ENCODE data around the gene ZWINT. TPM values are rescaled to one million over a fixed set of nuclear protein-coding genes. Genes with fewer than 3 reads are reported as not detected.

ZWINT gene
- total and polyA plus RNA-seq, 2 of the 8 experiments (the other 6 are each of a cell fraction or from before 2014, with no cell fraction given) = 52.1 to 71.2 TPM

DNA sequence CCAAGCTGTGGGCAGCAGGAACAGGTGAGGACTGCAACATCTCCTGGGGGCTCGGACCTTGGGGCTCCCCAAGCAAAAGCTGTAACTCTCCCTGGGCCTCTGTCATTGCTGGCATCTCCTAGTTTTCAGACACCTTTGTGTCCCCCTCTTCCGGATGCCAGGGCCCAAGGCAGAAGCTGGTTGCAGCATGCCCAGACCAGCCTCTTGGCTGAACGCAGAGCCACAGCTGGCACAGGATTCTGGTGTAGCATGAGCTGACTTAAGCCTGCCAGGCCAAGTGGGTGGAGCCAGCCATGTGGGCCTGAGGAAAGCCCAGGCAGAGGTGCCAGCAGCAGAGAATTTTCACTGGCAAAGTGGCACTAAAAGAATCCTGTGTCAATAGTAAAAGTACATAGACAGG, 43.5 kb downstream of the ZWINT start (continued):
- TF ChIP-seq EP300 (IDR thresholded peaks at IDR 0.05; ENCODE audit: borderline replicate concordance in 1 of 2, low read depth in 2 of 2, low read length in 2 of 2) = no peak

DNA sequence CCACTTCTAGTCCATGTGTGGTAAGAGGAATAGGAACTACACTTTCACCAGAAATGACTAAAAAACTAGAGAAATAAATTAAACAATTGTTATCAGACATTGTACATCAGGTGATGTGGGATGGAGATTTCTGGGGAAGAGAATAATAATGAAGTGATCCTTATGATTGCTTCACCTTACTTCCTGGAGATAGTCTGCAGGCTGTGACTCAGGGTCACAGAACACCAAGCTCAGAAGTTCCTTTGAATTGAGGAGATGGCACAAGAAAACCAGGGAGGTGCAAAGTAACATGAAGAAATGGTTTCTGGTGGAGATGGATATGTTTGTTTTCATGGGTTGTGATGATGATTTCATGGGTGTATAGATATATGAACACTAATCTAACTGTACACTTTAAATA, 44.5 kb downstream of the ZWINT start:
- Histone ChIP-seq H3K79me2 (ENCODE audit: control insufficient read depth in 1 of 2, insufficient read depth in 2 of 2, low read length in 2 of 2) (no peaks in the 10 kb centered on the region), H4K5ac (ENCODE audit: insufficient read length, low read depth, low read length) (no peak overlapping the region), H2AK5ac (ENCODE audit: low read depth, low read length) (no peak overlapping the region), H4K91ac (replicated peaks; ENCODE audit: insufficient read length, low read length) (no peak overlapping the region), H3K4me3 (ENCODE audit: extremely low read depth in 1 of 4, insufficient read depth in 2 of 4, low read depth in 3 of 4, low read length in 4 of 4) (no peak overlapping the region), H2BK12ac (ENCODE audit: low read depth, low read length) (no peak overlapping the region), H3K4me1 (replicated peaks in 1 of 4; ENCODE audit: control insufficient read depth in 3 of 4, insufficient read depth in 4 of 4, low read length in 3 of 4) (no peaks in the 10 kb centered on the region), H3K23ac (ENCODE audit: insufficient read length) (no peak overlapping the region), H3K56ac (replicated peaks; ENCODE audit: insufficient read length, low read depth, low read length) (no peak overlapping the region), H2BK5ac (ENCODE audit: low read depth, low read length) (no peak overlapping the region), H3K4me2 (ENCODE audit: insufficient read depth in 1 of 2, low read depth in 2 of 2, low read length in 2 of 2) (no peak overlapping the region), H2BK15ac (ENCODE audit: low read length) (no peak overlapping the region), H3K4ac (replicated peaks; ENCODE audit: insufficient read length, low read depth, low read length) (no peak overlapping the region), H3K14ac (ENCODE audit: insufficient read length) (no peak overlapping the region), H3K18ac (ENCODE audit: extremely low read depth, low read length) (no peak overlapping the region), H2BK20ac (ENCODE audit: low read length) (no peak overlapping the region), H3K9me3 (ENCODE audit: insufficient read depth in 2 of 2, low read depth in 1 of 2, low read length in 1 of 2) (no peaks in the 10 kb centered on the region), H4K8ac (ENCODE audit: extremely low read depth, insufficient read depth, low read length) (no peak overlapping the region), H3K36me3 (ENCODE audit: control insufficient read depth in 2 of 4, insufficient read depth in 4 of 4, low read length in 3 of 4) (no peaks in the 10 kb centered on the region), H3K27ac (ENCODE audit: low read depth, low read length) (no peak overlapping the region), H3K23me2 (ENCODE audit: low read depth, low read length) (no peaks in the 10 kb centered on the region), H3K9ac (replicated peaks in 1 of 4; ENCODE audit: extremely low read depth in 1 of 4, low read depth in 3 of 4, low read length in 3 of 4) (no peak overlapping the region), H3K79me1 (ENCODE audit: low read depth, low read length) (no peaks in the 10 kb centered on the region), H4K20me1 (replicated peaks in 1 of 2; ENCODE audit: control insufficient read depth in 1 of 2, insufficient read depth in 2 of 2, low read length in 2 of 2) (no peaks in the 10 kb centered on the region), H2AFZ (ENCODE audit: low read length) (no peak overlapping the region), H3K27me3 (replicated peaks in 1 of 4; ENCODE audit: control insufficient read depth in 3 of 4, extremely low read depth in 1 of 4, insufficient read depth in 3 of 4, low read length in 3 of 4) (no peaks in the 10 kb centered on the region), H2BK120ac (replicated peaks; ENCODE audit: low read depth, low read length) (no peak overlapping the region)
- ChIA-PET POLR2A (ENCODE audit: partially characterized antibody) (no interaction called here), CTCF (ENCODE audit: partially characterized antibody) (interaction anchor here (0.6 to 0.8 kb wide), 2 partner anchors 21 to 796 kb away, joined by 3 to 4 read pairs; no protein-coding TSS in a partner anchor)
- FAIRE-seq (no peak), DNase-seq (ENCODE audit: low read depth in 1 of 2, low spot score in 2 of 2) (no peak)
- TF ChIP-seq BRCA1 (IDR thresholded peaks at IDR 0.05; ENCODE audit: low read depth, low read length) = no peak
- TF ChIP-seq SIN3A (conservative IDR thresholded peaks at IDR 0.05 in 1 of 2, IDR thresholded peaks at IDR 0.05 in 1 of 2; ENCODE audit: low read depth in 1 of 2, low read length in 2 of 2) = no peak
- TF ChIP-seq KDM1A (IDR thresholded peaks at IDR 0.05; ENCODE audit: borderline replicate concordance, low read length) = no peak
- no peak for TF ChIP-seq CEBPB (IDR thresholded peaks at IDR 0.05; ENCODE audit: low read depth, low read length)
- no peak for TF ChIP-seq JUND (IDR thresholded peaks at IDR 0.05; ENCODE audit: low read length)
- no peak for TF ChIP-seq TEAD4 (IDR thresholded peaks at IDR 0.05; ENCODE audit: low read depth, low read length)
- TF ChIP-seq, protein P1, sequence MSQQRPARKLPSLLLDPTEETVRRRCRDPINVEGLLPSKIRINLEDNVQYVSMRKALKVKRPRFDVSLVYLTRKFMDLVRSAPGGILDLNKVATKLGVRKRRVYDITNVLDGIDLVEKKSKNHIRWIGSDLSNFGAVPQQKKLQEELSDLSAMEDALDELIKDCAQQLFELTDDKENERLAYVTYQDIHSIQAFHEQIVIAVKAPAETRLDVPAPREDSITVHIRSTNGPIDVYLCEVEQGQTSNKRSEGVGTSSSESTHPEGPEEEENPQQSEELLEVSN (IDR thresholded peaks at IDR 0.05) = no peak
- TF ChIP-seq KDM4A (IDR thresholded peaks at IDR 0.05; ENCODE audit: low read depth, low read length, severe bottlenecking) = no peak
- TF ChIP-seq SRF (IDR thresholded peaks at IDR 0.05; ENCODE audit: low read depth, low read length) = no peak
- no peak for TF ChIP-seq CHD2 (IDR thresholded peaks at IDR 0.05; ENCODE audit: low read length)
- TF ChIP-seq RFX5 (IDR thresholded peaks at IDR 0.05; ENCODE audit: borderline replicate concordance, low read depth, low read length) = no peak
